HepG2 (cell line): ENCODE data around the gene SH2D6. TPM values are rescaled to one million over a fixed set of nuclear protein-coding genes. Genes with fewer than 3 reads are reported as not detected.

Source experiments
- E2F5 ChIP-seq: sonication (generic); formaldehyde crosslinking; conservative IDR thresholded peaks from 2 replicates; pipeline ENCODE4 v1.4.0; 2020; ENCODE audit warnings: missing genetic modification reagents
- JUN ChIP-seq: sonication (generic); formaldehyde crosslinking; IDR thresholded peaks from 2 replicates; pipeline ENCODE4 v1.4.0; 2020; ENCODE audit warnings: mild to moderate bottlenecking, missing genetic modification reagents
- MXD4 ChIP-seq: IDR thresholded peaks from 2 replicates; pipeline ENCODE4 v1.6.1; 2016; ENCODE audit warnings: mild to moderate bottlenecking, missing biosample characterization, missing genetic modification reagents
- NRL ChIP-seq: sonication (generic); formaldehyde crosslinking; IDR thresholded peaks from 2 replicates; pipeline ENCODE4 v1.5.0; 2020; ENCODE audit warnings: missing genetic modification reagents, mild to moderate bottlenecking, moderate library complexity, borderline replicate concordance
- PATZ1 ChIP-seq: sonication (generic); formaldehyde crosslinking; IDR thresholded peaks from 2 replicates; pipeline ENCODE4 v1.4.0; 2020; ENCODE audit warnings: missing genetic modification reagents
- RNF2 ChIP-seq: fragments of 450-650 bp; conservative IDR thresholded peaks from 2 replicates; pipeline ENCODE4 v1.6.1; 2016; ENCODE audit warnings: low read depth
- SAFB2 ChIP-seq: sonication (generic); formaldehyde crosslinking; IDR thresholded peaks from 2 replicates; pipeline ENCODE4 v1.5.1; 2020; ENCODE audit warnings: missing genetic modification reagents, low read depth, mild to moderate bottlenecking, borderline replicate concordance
- ZC3H13 ChIP-seq: sonication (generic); formaldehyde crosslinking; IDR thresholded peaks from 2 replicates; pipeline ENCODE4 v1.8.1; 2023; ENCODE audit warnings: mild to moderate bottlenecking, missing genetic modification reagents, moderate library complexity
- ZKSCAN5 ChIP-seq: sonication (generic); formaldehyde crosslinking; IDR thresholded peaks from 2 replicates; pipeline ENCODE4 v1.5.1; 2020; ENCODE audit warnings: mild to moderate bottlenecking, missing genetic modification reagents
- ZNF274 ChIP-seq: sonication (generic); formaldehyde crosslinking; IDR thresholded peaks from 2 replicates; pipeline ENCODE4 v1.5.1; 2020; ENCODE audit warnings: mild to moderate bottlenecking, missing genetic modification reagents
- ZNF337 ChIP-seq: sonication (generic); formaldehyde crosslinking; IDR thresholded peaks from 2 replicates; pipeline ENCODE4 v1.5.1; 2020; ENCODE audit warnings: missing genetic modification reagents, low read depth, mild to moderate bottlenecking, borderline replicate concordance
- polyA plus RNA-seq, 8 experiments: library from polyadenylated mRNA; depleted of rRNA in 3 of 8; stranded (reverse) in 7 of 8; unstranded in 1 of 8; fragments of >200 nt; fragmentation: Illumina TruSeq in 4 of 8; extraction: Trizol in 4 of 8; gene quantifications; 2 replicates each; pipeline versions ENCODE4 v1.2.1 to v1.2.3, GENCODE V29; 2011 to 2016; ENCODE audit warnings: low read depth in 4 of 8, missing spikeins in 1 of 8, mixed read lengths in 1 of 8; ENCODE audit not compliant: insufficient read depth in 1 of 8
- total RNA-seq, 5 experiments: library from RNA; depleted of rRNA; stranded (reverse); fragments of >200 nt; fragmentation: Illumina TruSeq; extraction: Trizol; gene quantifications; 2 replicates each; pipeline ENCODE4 v1.2.3, GENCODE V29; 2016; ENCODE audit warnings: low read depth in 1 of 5
- TF ChIP-seq, protein P1 (sequence below), 2 experiments: fragments of 450-650 bp in 1 of 2; sonication (generic) in 1 of 2; formaldehyde crosslinking in 1 of 2; IDR thresholded peaks; 2 replicates each; pipeline versions ENCODE4 v1.6.1 to v1.8.0; 2016 to 2022; ENCODE audit warnings: antibody characterized with exemption in 1 of 2, mild to moderate bottlenecking in 1 of 2, missing genetic modification reagents in 1 of 2

The SH2D6 gene
- total and polyA plus RNA-seq, 2 of the 13 experiments (the other 11 are each of a cell fraction or from before 2014, with no cell fraction given), result 0.11 to 0.26 TPM

DNA sequence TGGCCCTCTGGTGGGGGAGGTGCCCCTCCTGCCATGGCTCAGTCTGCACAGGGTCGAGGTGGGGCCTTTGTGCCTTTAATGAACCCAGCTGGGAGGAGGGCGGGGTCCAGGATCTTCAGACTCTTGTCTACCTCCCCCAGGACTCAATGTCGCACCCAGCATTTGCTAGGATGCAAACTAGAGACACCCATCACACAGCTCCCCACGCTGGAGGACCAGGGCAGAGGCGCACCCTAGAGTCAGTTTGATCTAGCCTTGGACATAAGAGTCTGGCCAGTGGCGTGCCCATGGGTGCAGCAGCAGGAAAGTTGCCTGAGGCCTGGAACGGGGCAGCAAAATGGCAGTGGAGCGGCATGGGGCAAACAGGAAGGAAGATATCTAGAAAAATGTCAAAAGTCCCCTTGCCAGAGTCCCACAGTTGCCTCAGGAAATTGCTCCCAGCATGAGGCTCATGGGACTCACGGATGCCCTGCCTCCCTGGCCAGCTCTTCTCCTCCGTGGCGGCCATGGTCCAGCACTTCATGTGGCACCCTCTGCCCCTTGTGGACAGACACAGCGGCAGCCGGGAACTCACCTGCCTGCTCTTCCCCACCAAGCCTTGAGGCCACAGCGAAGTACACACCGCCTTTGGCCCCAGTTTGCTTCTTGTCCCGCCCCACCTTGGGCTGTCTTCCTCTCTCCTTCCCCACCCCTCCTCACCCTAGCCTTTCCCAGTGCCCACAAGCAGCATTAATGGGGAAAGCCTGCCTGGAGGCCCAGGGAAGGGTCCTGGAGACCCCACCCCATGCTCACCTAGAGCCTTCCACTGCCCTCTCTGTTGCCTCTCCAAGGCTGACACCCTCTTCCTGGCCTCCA lies 17.7 kb downstream of the SH2D6 start (continued):
- TF ChIP-seq, protein P1, sequence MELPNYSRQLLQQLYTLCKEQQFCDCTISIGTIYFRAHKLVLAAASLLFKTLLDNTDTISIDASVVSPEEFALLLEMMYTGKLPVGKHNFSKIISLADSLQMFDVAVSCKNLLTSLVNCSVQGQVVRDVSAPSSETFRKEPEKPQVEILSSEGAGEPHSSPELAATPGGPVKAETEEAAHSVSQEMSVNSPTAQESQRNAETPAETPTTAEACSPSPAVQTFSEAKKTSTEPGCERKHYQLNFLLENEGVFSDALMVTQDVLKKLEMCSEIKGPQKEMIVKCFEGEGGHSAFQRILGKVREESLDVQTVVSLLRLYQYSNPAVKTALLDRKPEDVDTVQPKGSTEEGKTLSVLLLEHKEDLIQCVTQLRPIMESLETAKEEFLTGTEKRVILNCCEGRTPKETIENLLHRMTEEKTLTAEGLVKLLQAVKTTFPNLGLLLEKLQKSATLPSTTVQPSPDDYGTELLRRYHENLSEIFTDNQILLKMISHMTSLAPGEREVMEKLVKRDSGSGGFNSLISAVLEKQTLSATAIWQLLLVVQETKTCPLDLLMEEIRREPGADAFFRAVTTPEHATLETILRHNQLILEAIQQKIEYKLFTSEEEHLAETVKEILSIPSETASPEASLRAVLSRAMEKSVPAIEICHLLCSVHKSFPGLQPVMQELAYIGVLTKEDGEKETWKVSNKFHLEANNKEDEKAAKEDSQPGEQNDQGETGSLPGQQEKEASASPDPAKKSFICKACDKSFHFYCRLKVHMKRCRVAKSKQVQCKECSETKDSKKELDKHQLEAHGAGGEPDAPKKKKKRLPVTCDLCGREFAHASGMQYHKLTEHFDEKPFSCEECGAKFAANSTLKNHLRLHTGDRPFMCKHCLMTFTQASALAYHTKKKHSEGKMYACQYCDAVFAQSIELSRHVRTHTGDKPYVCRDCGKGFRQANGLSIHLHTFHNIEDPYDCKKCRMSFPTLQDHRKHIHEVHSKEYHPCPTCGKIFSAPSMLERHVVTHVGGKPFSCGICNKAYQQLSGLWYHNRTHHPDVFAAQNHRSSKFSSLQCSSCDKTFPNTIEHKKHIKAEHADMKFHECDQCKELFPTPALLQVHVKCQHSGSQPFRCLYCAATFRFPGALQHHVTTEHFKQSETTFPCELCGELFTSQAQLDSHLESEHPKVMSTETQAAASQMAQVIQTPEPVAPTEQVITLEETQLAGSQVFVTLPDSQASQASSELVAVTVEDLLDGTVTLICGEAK (IDR thresholded peaks at IDR 0.05), result no peak
- TF ChIP-seq, protein P1 (CRISPR knock-in tag; IDR thresholded peaks at IDR 0.05), result no peak
- TF ChIP-seq PATZ1 (CRISPR knock-in tag) (peak; percentile 21; the same call in 1 of the 2 replicates), MXD4 (CRISPR knock-in tag) (no peak), RNF2 (no peak), ZNF337 (CRISPR knock-in tag) (no peak), NRL (CRISPR knock-in tag) (peak; percentile 32; the same call in 1 of the 2 replicates), SAFB2 (no peak), ZKSCAN5 (CRISPR knock-in tag) (no peak), E2F5 (CRISPR knock-in tag) (no peak), ZNF274 (no peak), ZC3H13 (CRISPR knock-in tag) (no peak), JUN (no peak)
